Endothelial cell of umbilical vein (primary cell): ENCODE data around the gene TNIK. TPM values are rescaled to one million over a fixed set of nuclear protein-coding genes. Genes with fewer than 3 reads are reported as not detected.

Source experiments
- BruUV-seq: library from RNA; stranded (reverse); fragments of 400-500 nt; replicated peaks from 2 replicates; lab custom pipeline; 2021; lab: Mats Ljungman, UMichigan
- CTCF ChIA-PET: fragments of 300-600, 350-600 bp; sonication (Branson Sonifier 250); formaldehyde crosslinking; loops from one replicate; lab custom pipeline; 2021; ENCODE audit warnings: antibody characterized with exemption, inconsistent platforms; lab: Charles Lee
- POLR2A ChIA-PET: fragments of 300-600, 350-600 bp; sonication (Branson Sonifier 250); formaldehyde crosslinking; loops from one replicate; lab custom pipeline; 2021; ENCODE audit warnings: antibody characterized with exemption, inconsistent platforms; lab: Charles Lee
- DNase-seq: peaks from one replicate; pipeline ENCODE4 v3.0.0-alpha.2; 2011; ENCODE audit warnings: low read depth, low spot score
- FAIRE-seq: peaks from 2 replicates; lab custom pipeline; 2011; peaks lifted over from hg19 to GRCh38; lab: Jason Lieb, UNC
- H2AFZ ChIP-seq: 2 replicates; pipeline ENCODE4 v1.6.0; 2012; ENCODE audit warnings: low read depth, low read length, control low read depth, inconsistent platforms
- H3K27ac ChIP-seq: 2 replicates; pipeline ENCODE4 v1.5.1; 2011; ENCODE audit warnings: low read depth, mild to moderate bottlenecking, control low read depth, low read length, moderate library complexity; ENCODE audit not compliant: insufficient read depth
- H3K27me3 ChIP-seq, 2 experiments: 2 replicates each; pipeline versions ENCODE4 v1.6.0 to v1.6.1; 2011; ENCODE audit warnings: low read length in 2 of 2, mixed read lengths in 1 of 2; ENCODE audit not compliant: control insufficient read depth in 2 of 2, insufficient read depth in 2 of 2
- H3K36me3 ChIP-seq, 2 experiments: 2 replicates in 1 of 2; 3 replicates in 1 of 2; pipeline ENCODE4 v1.5.1; 2011; ENCODE audit warnings: low read length in 2 of 2, mild to moderate bottlenecking in 1 of 2, moderate library complexity in 1 of 2; ENCODE audit not compliant: control insufficient read depth in 2 of 2, insufficient read depth in 2 of 2; ENCODE audit errors: extremely low read depth in 1 of 2
- H3K4me1 ChIP-seq: 3 replicates; pipeline ENCODE4 v1.5.1; 2011; ENCODE audit warnings: mild to moderate bottlenecking, low read length; ENCODE audit not compliant: control insufficient read depth, insufficient read depth; ENCODE audit errors: extremely low read depth
- H3K4me2 ChIP-seq: 2 replicates; pipeline ENCODE4 v1.6.1; 2011; ENCODE audit warnings: low read length, control low read depth, mixed read lengths; ENCODE audit not compliant: insufficient read depth
- H3K4me3 ChIP-seq, 3 experiments: fragments of 200-600 bp in 1 of 3; sonication (generic), shearing (Covaris generic) in 1 of 3; replicated peaks in 1 of 3; 2 replicates each; pipeline ENCODE4 v1.5.1; 2011 to 2016; ENCODE audit warnings: control low read depth in 3 of 3, low read length in 3 of 3, mild to moderate bottlenecking in 2 of 3, inconsistent platforms in 1 of 3, low read depth in 1 of 3, moderate library complexity in 1 of 3; ENCODE audit not compliant: insufficient read depth in 1 of 3
- H3K79me2 ChIP-seq: 2 replicates; pipeline ENCODE4 v1.6.0; 2012; ENCODE audit warnings: low read length, inconsistent platforms; ENCODE audit not compliant: control insufficient read depth, insufficient read depth
- H3K9ac ChIP-seq: replicated peaks from 2 replicates; pipeline ENCODE3; 2011; ENCODE audit warnings: low read length, control low read depth; ENCODE audit not compliant: insufficient read depth; ENCODE audit errors: extremely low read depth
- H3K9me1 ChIP-seq: replicated peaks from 3 replicates; pipeline ENCODE4 v1.6.0; 2011; ENCODE audit warnings: mild to moderate bottlenecking, low read length; ENCODE audit not compliant: control insufficient read depth, insufficient read depth; ENCODE audit errors: extremely low read depth
- H3K9me3 ChIP-seq: replicated peaks from 2 replicates; pipeline ENCODE4 v1.5.1; 2012; ENCODE audit warnings: low read length, inconsistent platforms; ENCODE audit not compliant: control insufficient read depth, insufficient read depth
- H4K20me1 ChIP-seq: replicated peaks from 2 replicates; pipeline ENCODE3; 2011; ENCODE audit warnings: mild to moderate bottlenecking, low read length; ENCODE audit not compliant: control insufficient read depth, insufficient read depth; ENCODE audit errors: extremely low read depth
- EZH2 ChIP-seq: IDR thresholded peaks from 2 replicates; pipeline ENCODE4 v1.6.1; 2012; ENCODE audit warnings: borderline replicate concordance, low read depth, mild to moderate bottlenecking, moderate library complexity, low read length, inconsistent platforms; ENCODE audit not compliant: severe bottlenecking
- GATA2 ChIP-seq: IDR thresholded peaks from 2 replicates; pipeline ENCODE4 v1.7.0; 2011; ENCODE audit warnings: low read depth, mild to moderate bottlenecking, moderate library complexity, mixed read lengths, low read length; ENCODE audit not compliant: insufficient read length, insufficient read depth
- JUN ChIP-seq: IDR thresholded peaks from 2 replicates; pipeline ENCODE4 v1.6.1; 2011; ENCODE audit warnings: borderline replicate concordance, low read depth; ENCODE audit not compliant: insufficient read length, insufficient read depth
- MYC ChIP-seq: IDR thresholded peaks from one replicate; pipeline ENCODE4 v1.6.1; 2011; ENCODE audit warnings: mild to moderate bottlenecking, low read depth, low read length
- POLR2A ChIP-seq: IDR thresholded peaks from 2 replicates; pipeline ENCODE4 v1.6.1; 2012; ENCODE audit warnings: low read depth, mild to moderate bottlenecking, control low read depth, low read length
- POLR2AphosphoS5 ChIP-seq: IDR thresholded peaks from 2 replicates; pipeline ENCODE4 v1.6.1; 2012; ENCODE audit warnings: low read depth, mild to moderate bottlenecking, control low read depth, low read length, moderate library complexity; ENCODE audit not compliant: insufficient read depth
- dilution Hi-C: fragments of 300-500 bp; cut with MboI; formaldehyde crosslinking; loops from one replicate; pipeline ENCODE4 v1.15.0; 2019; ENCODE audit warnings: low sequenced_read_pairs; ENCODE audit not compliant: extremely low pct_ligation_motif_present
- intact Hi-C: fragments of 100-400 bp; cut with micrococcal nuclease; formaldehyde crosslinking; loops from one replicate; pipeline ENCODE4 v1.10.0; 2022
- polyA plus RNA-seq, 4 experiments: library from polyadenylated mRNA; depleted of rRNA in 3 of 4; stranded (reverse) in 3 of 4; unstranded in 1 of 4; fragments of >200 nt; gene quantifications; 2 replicates each; pipeline versions ENCODE4 v1.2.1 to v1.2.3, GENCODE V29; 2011 to 2012; ENCODE audit warnings: missing spikeins in 1 of 4
- total RNA-seq: library from RNA; stranded (reverse); gene quantifications from 2 replicates; pipeline ENCODE4 v1.2.3, GENCODE V29; 2021

TNIK gene
- total and polyA plus RNA-seq, 2 donors (not counting 3 experiments of a cell fraction or from before 2014, with no cell fraction given), result 10.9 to 39.7 TPM

DNA sequence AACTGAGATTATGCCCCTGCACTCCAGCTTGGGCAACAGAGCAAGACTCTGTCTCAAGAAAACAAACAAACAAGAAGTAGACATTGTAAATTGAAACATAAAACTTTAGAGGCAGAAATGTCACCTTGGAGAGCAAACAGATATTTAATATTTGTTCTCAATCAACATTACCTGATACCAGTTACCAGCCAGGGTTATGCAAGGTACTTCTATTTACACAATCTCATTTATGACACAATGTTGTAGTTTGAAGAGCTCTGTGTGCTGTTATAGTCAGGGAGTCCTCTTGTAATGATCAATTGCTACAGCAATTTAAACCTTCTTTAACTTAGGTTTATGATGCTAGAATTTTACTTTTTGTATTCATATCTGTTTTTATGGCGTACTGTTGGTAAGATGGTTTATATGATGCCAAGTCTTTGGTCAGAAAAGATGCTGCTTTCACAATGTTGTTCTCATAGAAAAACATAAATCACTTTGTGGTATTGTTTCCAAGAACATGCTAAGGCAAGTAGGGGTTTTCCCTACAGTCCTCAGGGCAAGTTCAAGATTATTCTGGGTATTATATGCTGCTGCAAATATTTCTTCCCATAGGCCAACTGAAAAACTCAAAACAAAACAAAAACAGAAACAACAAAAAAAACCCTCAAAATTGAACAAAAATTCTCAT lies 173.5 kb downstream of the TNIK start:
- ChIA-PET POLR2A (no interaction called here), CTCF (no interaction called here)
- intact Hi-C loops (loop anchor here (5.0 kb wide), 1 partner anchor 71 kb away; no protein-coding TSS in a partner anchor), dilution Hi-C loops (no loop called here)
- Histone ChIP-seq H3K4me1 (peaks cover 62% of the 10 kb centered on the region), H3K79me2 (no peaks in the 10 kb centered on the region), H3K9me1 (no peaks in the 10 kb centered on the region), H3K27ac (no peak overlapping the region), H4K20me1 (no peaks in the 10 kb centered on the region), H2AFZ (no peak overlapping the region), H3K36me3 (no peaks in the 10 kb centered on the region), H3K4me3 (no peak overlapping the region), H3K9ac (no peak overlapping the region), H3K9me3 (no peaks in the 10 kb centered on the region), H3K4me2 (no peak overlapping the region), H3K27me3 (no peaks in the 10 kb centered on the region)
- no TSS peak for BruUV-seq
- DNase-seq, result peak; percentile 58
- no peak for FAIRE-seq
- TF ChIP-seq GATA2, result no peak
- no peak for TF ChIP-seq POLR2AphosphoS5
- TF ChIP-seq POLR2A, result no peak
- TF ChIP-seq MYC, result no peak

DNA sequence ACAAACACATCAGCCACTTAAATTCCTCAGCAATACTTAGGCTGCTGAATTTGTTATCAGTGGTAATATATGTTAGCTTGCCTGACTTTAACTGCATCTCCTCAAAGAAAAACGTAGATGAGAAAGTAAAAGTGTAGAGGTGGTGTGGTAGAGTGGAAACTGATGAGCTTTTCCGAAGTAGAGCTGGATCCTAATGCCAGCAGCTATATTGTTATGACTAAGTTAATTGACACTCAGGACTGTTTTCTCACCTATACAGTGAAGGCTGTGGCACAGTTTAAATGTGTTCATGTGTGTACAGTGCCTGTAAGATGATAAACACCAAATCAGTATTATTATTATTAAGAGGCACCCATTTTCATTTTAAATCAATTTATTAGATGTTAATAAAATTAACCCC lies 174.9 kb downstream of the TNIK start:
- no TSS peak for BruUV-seq
- H2AFZ ChIP-seq, result no peak overlapping the region
- no peaks in the 10 kb centered on the region for H3K27me3 ChIP-seq
- H3K9me3 ChIP-seq, result no peaks in the 10 kb centered on the region
- peak overlapping the region; percentile 83 for H3K9ac ChIP-seq
- dilution Hi-C loops, result no loop called here
- H3K4me1 ChIP-seq, result peaks cover 48% of the 10 kb centered on the region
- FAIRE-seq (no peak), DNase-seq (no peak)
- H3K9me1 ChIP-seq, result no peaks in the 10 kb centered on the region
- ChIA-PET POLR2A (no interaction called here), CTCF (interaction anchor here (0.6 to 3.0 kb wide), 11 partner anchors 8 to 323 kb away, joined by 3 to 7 read pairs (median 3); no protein-coding TSS in a partner anchor)
- intact Hi-C loops, result loop anchor here (2.0 to 5.0 kb wide), 2 partner anchors 72 to 92 kb away; no protein-coding TSS in a partner anchor
- no peaks in the 10 kb centered on the region for H3K79me2 ChIP-seq
- H4K20me1 ChIP-seq, result no peaks in the 10 kb centered on the region
- H3K36me3 ChIP-seq, result no peaks in the 10 kb centered on the region
- H3K4me2 ChIP-seq, result peak overlapping the region; percentile 56
- H3K27ac ChIP-seq, result peak overlapping the region; percentile 96
- H3K4me3 ChIP-seq, result no peak overlapping the region
- TF ChIP-seq EZH2, result no peak
- TF ChIP-seq JUN, result peak; percentile 7
